Hepatocyte (in vitro differentiated cells): ENCODE data around the gene MAD1L1. TPM values are rescaled to one million over a fixed set of nuclear protein-coding genes. Genes with fewer than 3 reads are reported as not detected.

Experiments
- DNase-seq: peaks from one replicate; pipeline ENCODE4 v3.0.0-alpha.2; 2016; ENCODE audit warnings: low spot score
- H2AFZ ChIP-seq: fragments of 200-600 bp; sonication (generic); 2 replicates; pipeline ENCODE4 v1.6.0; 2016; ENCODE audit warnings: antibody characterized with exemption, mild to moderate bottlenecking
- H3K27ac ChIP-seq: fragments of 200-600 bp; sonication (generic); 2 replicates; pipeline ENCODE4 v1.5.1; 2016; ENCODE audit warnings: mild to moderate bottlenecking
- H3K27me3 ChIP-seq: fragments of 200-600 bp; sonication (generic); 2 replicates; pipeline ENCODE4 v1.6.1; 2016
- H3K36me3 ChIP-seq: fragments of 200-600 bp; sonication (generic); replicated peaks from 2 replicates; pipeline ENCODE4 v1.5.1; 2016; ENCODE audit warnings: low read depth; ENCODE audit not compliant: insufficient read depth
- H3K4me1 ChIP-seq: fragments of 200-600 bp; sonication (generic); 2 replicates; pipeline ENCODE4 v1.5.1; 2016; ENCODE audit warnings: mild to moderate bottlenecking, moderate library complexity; ENCODE audit not compliant: insufficient read depth
- H3K4me2 ChIP-seq: fragments of 200-600 bp; sonication (generic); 2 replicates; pipeline ENCODE4 v1.6.0; 2016
- H3K4me3 ChIP-seq: fragments of 200-600 bp; sonication (generic); 2 replicates; pipeline ENCODE4 v1.5.1; 2016; ENCODE audit warnings: mild to moderate bottlenecking
- H3K79me2 ChIP-seq: fragments of 200-600 bp; sonication (generic); 2 replicates; pipeline ENCODE4 v1.6.0; 2017; ENCODE audit warnings: mild to moderate bottlenecking
- H3K9me2 ChIP-seq: fragments of 200-600 bp; sonication (generic); replicated peaks from 2 replicates; pipeline ENCODE4 v1.6.0; 2017; ENCODE audit warnings: mild to moderate bottlenecking; ENCODE audit not compliant: insufficient read depth
- H3K9me3 ChIP-seq: fragments of 200-600 bp; sonication (generic); 2 replicates; pipeline ENCODE4 v1.5.1; 2016; ENCODE audit warnings: low read depth, mild to moderate bottlenecking
- H4K20me1 ChIP-seq: fragments of 200-600 bp; sonication (generic); 2 replicates; pipeline ENCODE4 v1.6.0; 2016; ENCODE audit warnings: mild to moderate bottlenecking; ENCODE audit not compliant: insufficient read depth, poor library complexity, severe bottlenecking
- EZH2 ChIP-seq: fragments of 200-600 bp; sonication (generic); IDR thresholded peaks from 2 replicates; pipeline ENCODE4 v1.6.1; 2016; ENCODE audit warnings: antibody characterized with exemption, mild to moderate bottlenecking, borderline replicate concordance
- EZH2phosphoT487 ChIP-seq: fragments of 200-600 bp; sonication (generic); IDR thresholded peaks from one replicate; pipeline ENCODE4 v1.6.1; 2018; ENCODE audit warnings: antibody characterized with exemption, mild to moderate bottlenecking, low read depth, moderate library complexity; ENCODE audit not compliant: unreplicated experiment, severe bottlenecking
- WGBS: methylation state at CpG from one replicate; pipeline ENCODE4 v1.1.6; 2016; ENCODE audit warnings: low lambda C conversion rate; ENCODE audit errors: missing lambda C conversion rate; 5-methylcytosine and 5-hydroxymethylcytosine counted together
- polyA plus RNA-seq: library from polyadenylated mRNA; unstranded; fragments of >200 nt; fragmentation: Nextera tagmentation; extraction: Ambion mirVana; gene quantifications from 2 replicates; pipeline ENCODE4 v1.2.1, GENCODE V29; 2016
- total RNA-seq: library from RNA; depleted of rRNA; stranded (reverse); fragments of >200 nt; gene quantifications from 2 replicates; pipeline ENCODE4 v1.2.3, GENCODE V29; 2014
- TF ChIP-seq, protein P1 (sequence below): fragments of 200-600 bp; sonication (generic); IDR thresholded peaks from 2 replicates; pipeline ENCODE4 v1.5.1; 2016; ENCODE audit warnings: antibody characterized with exemption, mild to moderate bottlenecking; ENCODE audit not compliant: poor library complexity

The MAD1L1 gene
- total and polyA plus RNA-seq, 2 experiments from 2014 or later: 30.7 to 31.0 TPM

DNA sequence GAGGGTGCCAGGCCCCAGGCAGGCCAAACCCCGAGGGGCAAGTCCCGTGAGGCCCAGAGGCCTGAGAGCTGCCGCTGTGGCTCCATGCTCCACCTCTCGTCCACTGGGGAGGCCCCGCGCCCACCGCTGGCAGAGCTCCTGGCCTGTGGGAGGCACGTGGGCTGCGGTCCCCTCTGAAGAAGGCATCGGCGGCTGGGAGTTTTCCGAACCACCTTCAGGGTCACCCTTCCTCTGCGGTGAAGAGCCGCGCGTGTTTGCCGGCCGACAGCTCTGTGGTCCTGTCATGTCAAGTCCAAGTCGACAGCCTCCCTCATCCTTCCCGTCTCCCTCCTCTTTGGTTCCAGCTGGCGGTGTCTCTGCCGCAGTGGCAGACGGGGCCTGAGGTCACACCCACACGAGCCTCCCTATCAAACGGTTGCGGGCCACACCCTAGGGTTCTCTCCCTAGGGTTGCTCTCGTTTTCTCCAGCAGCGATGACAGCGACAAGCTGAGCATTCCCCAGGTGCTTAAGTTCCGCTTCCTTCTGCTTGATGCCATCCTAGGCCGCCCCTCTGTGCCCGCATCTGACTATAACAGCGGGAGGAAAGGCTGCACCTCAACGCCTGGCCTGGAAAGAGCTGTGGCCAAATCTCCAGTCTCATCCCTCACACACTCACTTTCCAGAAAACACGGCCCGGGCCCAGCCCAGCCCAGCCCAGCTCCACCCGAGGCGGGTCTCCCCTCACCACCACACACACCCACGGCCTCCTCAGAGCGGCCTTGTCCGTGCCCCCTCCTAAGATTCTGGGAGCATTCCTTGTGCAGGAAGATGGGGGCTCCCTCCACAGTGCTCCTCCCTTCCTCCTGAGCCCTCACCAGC is 377.6 kb downstream of the MAD1L1 start:
- no peak overlapping the region for H3K4me2 ChIP-seq
- H3K4me3 ChIP-seq: no peak overlapping the region
- H3K9me2 ChIP-seq: no peaks in the 10 kb centered on the region
- H3K36me3 ChIP-seq: no peaks in the 10 kb centered on the region
- no peaks in the 10 kb centered on the region for H3K27me3 ChIP-seq
- no peaks in the 10 kb centered on the region for H3K4me1 ChIP-seq
- no peaks in the 10 kb centered on the region for H4K20me1 ChIP-seq
- no peak overlapping the region for H2AFZ ChIP-seq
- TF ChIP-seq EZH2 (no peak), EZH2phosphoT487 (no peak)
- TF ChIP-seq, protein P1, sequence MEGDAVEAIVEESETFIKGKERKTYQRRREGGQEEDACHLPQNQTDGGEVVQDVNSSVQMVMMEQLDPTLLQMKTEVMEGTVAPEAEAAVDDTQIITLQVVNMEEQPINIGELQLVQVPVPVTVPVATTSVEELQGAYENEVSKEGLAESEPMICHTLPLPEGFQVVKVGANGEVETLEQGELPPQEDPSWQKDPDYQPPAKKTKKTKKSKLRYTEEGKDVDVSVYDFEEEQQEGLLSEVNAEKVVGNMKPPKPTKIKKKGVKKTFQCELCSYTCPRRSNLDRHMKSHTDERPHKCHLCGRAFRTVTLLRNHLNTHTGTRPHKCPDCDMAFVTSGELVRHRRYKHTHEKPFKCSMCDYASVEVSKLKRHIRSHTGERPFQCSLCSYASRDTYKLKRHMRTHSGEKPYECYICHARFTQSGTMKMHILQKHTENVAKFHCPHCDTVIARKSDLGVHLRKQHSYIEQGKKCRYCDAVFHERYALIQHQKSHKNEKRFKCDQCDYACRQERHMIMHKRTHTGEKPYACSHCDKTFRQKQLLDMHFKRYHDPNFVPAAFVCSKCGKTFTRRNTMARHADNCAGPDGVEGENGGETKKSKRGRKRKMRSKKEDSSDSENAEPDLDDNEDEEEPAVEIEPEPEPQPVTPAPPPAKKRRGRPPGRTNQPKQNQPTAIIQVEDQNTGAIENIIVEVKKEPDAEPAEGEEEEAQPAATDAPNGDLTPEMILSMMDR: no peak
- no peak for DNase-seq
- WGBS: 96% methylated on average over 40 of the region's 41 CpGs
- no peaks in the 10 kb centered on the region for H3K79me2 ChIP-seq
- no peak overlapping the region for H3K27ac ChIP-seq
- H3K9me3 ChIP-seq: no peaks in the 10 kb centered on the region

DNA sequence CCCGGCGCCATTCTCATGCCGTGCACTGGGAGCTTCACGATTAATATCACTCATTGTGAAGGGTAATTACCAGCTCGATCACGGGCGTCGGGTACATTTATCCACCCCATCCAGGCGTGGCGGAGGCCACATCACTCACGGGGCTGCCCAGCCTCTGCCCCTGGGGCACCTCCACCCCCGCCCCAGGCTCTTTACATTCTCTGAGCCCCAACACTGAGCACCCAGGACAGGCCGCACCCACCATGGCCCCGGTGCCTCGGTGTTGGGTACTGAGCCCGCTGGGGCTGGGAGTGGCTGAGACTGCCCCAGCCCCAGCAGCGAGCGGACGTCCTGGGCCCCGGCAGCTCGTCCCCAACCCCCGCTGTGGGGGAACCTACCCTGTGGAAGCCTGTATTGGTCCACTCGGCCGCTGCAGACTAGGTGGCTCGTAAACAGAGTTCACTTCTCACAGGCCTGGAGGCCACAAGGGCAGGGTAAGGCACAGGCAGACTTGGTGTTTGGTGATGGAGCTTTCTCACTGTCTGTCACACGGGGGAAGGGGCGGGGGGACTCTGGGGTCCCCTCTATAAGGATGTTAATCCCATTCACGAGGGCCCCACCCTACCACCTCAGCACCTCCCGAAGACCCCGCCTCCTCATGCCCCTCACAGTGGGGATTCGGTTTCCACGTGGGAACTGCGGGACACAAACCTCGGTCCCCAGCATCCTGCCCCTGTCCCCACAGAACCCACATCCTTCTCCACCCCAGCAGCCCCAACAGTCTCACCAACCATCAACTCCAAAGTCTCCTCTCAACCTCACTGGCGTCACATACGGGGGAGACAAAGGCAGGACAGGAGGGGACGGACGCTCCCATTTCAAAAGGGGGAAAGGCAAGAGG is 378.5 kb downstream of the MAD1L1 start:
- Histone ChIP-seq H4K20me1 (no peaks in the 10 kb centered on the region), H3K27ac (no peak overlapping the region), H3K4me2 (no peak overlapping the region), H3K36me3 (no peaks in the 10 kb centered on the region), H3K79me2 (no peaks in the 10 kb centered on the region), H3K9me2 (no peaks in the 10 kb centered on the region), H3K4me1 (no peaks in the 10 kb centered on the region), H3K27me3 (no peaks in the 10 kb centered on the region), H3K4me3 (no peak overlapping the region), H3K9me3 (no peaks in the 10 kb centered on the region), H2AFZ (no peak overlapping the region)
- TF ChIP-seq, protein P1: no peak
- TF ChIP-seq EZH2phosphoT487 (no peak), EZH2 (no peak)
- 90% methylated on average over 30 of the region's 38 CpGs for WGBS
- DNase-seq: no peak

- Histone ChIP-seq H3K36me3 (no peaks in the 10 kb centered on the region), H3K27ac (no peak overlapping the region), H4K20me1 (no peaks in the 10 kb centered on the region), H3K9me3 (no peaks in the 10 kb centered on the region), H2AFZ (no peak overlapping the region), H3K27me3 (no peaks in the 10 kb centered on the region), H3K79me2 (no peaks in the 10 kb centered on the region), H3K4me2 (no peak overlapping the region), H3K9me2 (no peaks in the 10 kb centered on the region), H3K4me1 (no peaks in the 10 kb centered on the region), H3K4me3 (no peak overlapping the region)
- 75% methylated on average over 18 of the region's 18 CpGs for WGBS
- no peak for TF ChIP-seq EZH2
- no peak for TF ChIP-seq EZH2phosphoT487
- no peak for DNase-seq
Observed at GRCh38 chr7:1853431-1853985, 379.2 kb downstream of the MAD1L1 start.
